Activated gamma-delta T cell treated with anti-CD3 and anti-CD28 coated beads, Interleukin-2, amount 50 U/mL, for 16 hours (primary cell): ENCODE measurements around the gene VRK2.
"Not testable (repeated sequence)": the region's sequence is repeated elsewhere in the genome, so short reads cannot be mapped to it uniquely, and the experiment has no call there.

Experiments used
- DNase-seq: peaks from one replicate; pipeline ENCODE4 v3.0.0-alpha.2; 2020; ENCODE audit warnings: low read depth

Gene VRK2

GRCh38 chr2:58054264-58054663 is 7.7 kb downstream of the VRK2 start:
- no peak for DNase-seq

- DNase-seq = no peak
Observed at GRCh38 chr2:58055033-58055786, 8.6 kb downstream of the VRK2 start.

GRCh38 chr2:58056192-58056916 is 9.7 kb downstream of the VRK2 start:
- DNase-seq = no peak

- no peak for DNase-seq
Observed at GRCh38 chr2:58057707-58058530, 11.3 kb downstream of the VRK2 start.

- no peak for DNase-seq
Observed at GRCh38 chr2:58063641-58064040, 17.0 kb downstream of the VRK2 start.

- no peak for DNase-seq
Observed at GRCh38 chr2:58064086-58064485, 17.5 kb downstream of the VRK2 start.

- DNase-seq = no peak
Observed at GRCh38 chr2:58065248-58065647, 18.6 kb downstream of the VRK2 start.

GRCh38 chr2:58067001-58067400 is 20.4 kb downstream of the VRK2 start:
- DNase-seq = no peak

GRCh38 chr2:58070765-58071164 is 24.2 kb downstream of the VRK2 start:
- no peak for DNase-seq

- no peak for DNase-seq
Observed at GRCh38 chr2:58072102-58072501, 25.5 kb downstream of the VRK2 start.

- DNase-seq = no peak
Observed at GRCh38 chr2:58073008-58073407, 26.4 kb downstream of the VRK2 start.

GRCh38 chr2:58073751-58074150 is 27.1 kb downstream of the VRK2 start:
- DNase-seq = no peak

- no peak for DNase-seq
Observed at GRCh38 chr2:58081000-58081399, 34.4 kb downstream of the VRK2 start.

GRCh38 chr2:58089081-58089480 is 42.5 kb downstream of the VRK2 start:
- no peak for DNase-seq

GRCh38 chr2:58092772-58093171 is 46.2 kb downstream of the VRK2 start:
- not testable (repeated sequence) for DNase-seq

GRCh38 chr2:58097025-58097424 is 50.4 kb downstream of the VRK2 start:
- DNase-seq = no peak

- DNase-seq = no peak
Observed at GRCh38 chr2:58098254-58099095, 51.9 kb downstream of the VRK2 start.

- no peak for DNase-seq
Observed at GRCh38 chr2:58099096-58099769, 52.6 kb downstream of the VRK2 start.

GRCh38 chr2:58101500-58101899 is 54.9 kb downstream of the VRK2 start:
- DNase-seq = no peak

- DNase-seq = no peak
Observed at GRCh38 chr2:58106896-58107295, 60.3 kb downstream of the VRK2 start.
